HepG2 (cell line): ENCODE results near the gene TEKT5. TPM values are rescaled to one million over a fixed set of nuclear protein-coding genes. Genes with fewer than 3 reads are reported as not detected.

ENCODE experiments used
- ADNP ChIP-seq: sonication (generic); formaldehyde crosslinking; IDR thresholded peaks from 2 replicates; pipeline ENCODE4 v1.4.0; 2020; ENCODE audit warnings: missing genetic modification reagents
- BHLHE40 ChIP-seq: IDR thresholded peaks from 2 replicates; pipeline ENCODE4 v1.6.1; 2011; ENCODE audit warnings: low read length, improper control_type of control experiment
- CCAR2 ChIP-seq: fragments of 200-400 bp; formaldehyde crosslinking; optimal IDR thresholded peaks from 2 replicates; pipeline ENCODE3; 2018; ENCODE audit warnings: low read depth, mild to moderate bottlenecking, low read length, moderate library complexity
- FOXA1 ChIP-seq, 2 experiments: fragments of 450-650 bp in 1 of 2; sonication (generic) in 1 of 2; formaldehyde crosslinking in 1 of 2; IDR thresholded peaks; 2 replicates each; pipeline versions ENCODE4 v1.4.0 to v1.6.1; 2016 to 2020; ENCODE audit warnings: missing genetic modification reagents in 1 of 2
- HOXA3 ChIP-seq: sonication (generic); formaldehyde crosslinking; IDR thresholded peaks from 2 replicates; pipeline ENCODE4 v1.5.0; 2020; ENCODE audit warnings: missing genetic modification reagents
- MTA1 ChIP-seq: sonication (generic); formaldehyde crosslinking; IDR thresholded peaks from 2 replicates; pipeline ENCODE4 v1.4.0; 2020; ENCODE audit warnings: missing genetic modification reagents, mild to moderate bottlenecking, borderline replicate concordance
- MTERF4 ChIP-seq: sonication (generic); formaldehyde crosslinking; IDR thresholded peaks from 2 replicates; pipeline ENCODE4 v1.8.0; 2023; ENCODE audit warnings: mild to moderate bottlenecking, missing genetic modification reagents
- NCOA2 ChIP-seq: sonication (generic); formaldehyde crosslinking; IDR thresholded peaks from 2 replicates; pipeline ENCODE4 v1.8.0; 2022; ENCODE audit warnings: inconsistent platforms
- SMAD9 ChIP-seq: sonication (generic); formaldehyde crosslinking; IDR thresholded peaks from 2 replicates; pipeline ENCODE4 v1.5.1; 2020; ENCODE audit warnings: mild to moderate bottlenecking, missing genetic modification reagents
- TCF12 ChIP-seq, 2 experiments: fragments of 450-650 bp in 1 of 2; sonication (generic) in 1 of 2; formaldehyde crosslinking in 1 of 2; IDR thresholded peaks; 2 replicates each; pipeline versions ENCODE4 v1.6.1 to v1.8.0; 2017 to 2022; ENCODE audit warnings: antibody characterized with exemption in 1 of 2, mild to moderate bottlenecking in 1 of 2, missing genetic modification reagents in 1 of 2, moderate library complexity in 1 of 2
- ZFP90 ChIP-seq: sonication (generic); formaldehyde crosslinking; IDR thresholded peaks from 2 replicates; pipeline ENCODE4 v1.8.0; 2022; ENCODE audit warnings: missing genetic modification reagents, mild to moderate bottlenecking, inconsistent platforms, borderline replicate concordance
- ZMYM4 ChIP-seq: sonication (generic); formaldehyde crosslinking; IDR thresholded peaks from 2 replicates; pipeline ENCODE4 v1.8.1; 2023; ENCODE audit warnings: mild to moderate bottlenecking, missing genetic modification reagents
- ZNF207 ChIP-seq: fragments of 450-650 bp; IDR thresholded peaks from 2 replicates; pipeline ENCODE4 v1.6.1; 2016; ENCODE audit warnings: antibody characterized with exemption, borderline replicate concordance
- ZNF280B ChIP-seq: sonication (generic); formaldehyde crosslinking; IDR thresholded peaks from 2 replicates; pipeline ENCODE4 v1.5.0; 2020; ENCODE audit warnings: missing genetic modification reagents, mild to moderate bottlenecking, borderline replicate concordance
- ZNF318 ChIP-seq: sonication (generic); formaldehyde crosslinking; IDR thresholded peaks from 2 replicates; pipeline ENCODE4 v1.4.0; 2020; ENCODE audit warnings: mild to moderate bottlenecking, missing genetic modification reagents
- ZNF567 ChIP-seq: sonication (generic); formaldehyde crosslinking; IDR thresholded peaks from 2 replicates; pipeline ENCODE4 v1.8.1; 2023; ENCODE audit warnings: mild to moderate bottlenecking, missing genetic modification reagents, borderline replicate concordance
- ZNF615 ChIP-seq: sonication (generic); formaldehyde crosslinking; IDR thresholded peaks from 2 replicates; pipeline ENCODE4 v1.5.0; 2020; ENCODE audit warnings: mild to moderate bottlenecking, missing genetic modification reagents, borderline replicate concordance
- ZNF724P ChIP-seq: sonication (generic); formaldehyde crosslinking; IDR thresholded peaks from 2 replicates; pipeline ENCODE4 v1.8.0; 2022; ENCODE audit warnings: missing genetic modification reagents, borderline replicate concordance
- ZSCAN30 ChIP-seq: sonication (generic); formaldehyde crosslinking; IDR thresholded peaks from 2 replicates; pipeline ENCODE4 v1.5.0; 2020; ENCODE audit warnings: mild to moderate bottlenecking, missing genetic modification reagents
- polyA plus RNA-seq, 8 experiments: library from polyadenylated mRNA; depleted of rRNA in 3 of 8; stranded (reverse) in 7 of 8; unstranded in 1 of 8; fragments of >200 nt; fragmentation: Illumina TruSeq in 4 of 8; extraction: Trizol in 4 of 8; gene quantifications; 2 replicates each; pipeline versions ENCODE4 v1.2.1 to v1.2.3, GENCODE V29; 2011 to 2016; ENCODE audit warnings: low read depth in 4 of 8, missing spikeins in 1 of 8, mixed read lengths in 1 of 8; ENCODE audit not compliant: insufficient read depth in 1 of 8
- total RNA-seq, 5 experiments: library from RNA; depleted of rRNA; stranded (reverse); fragments of >200 nt; fragmentation: Illumina TruSeq; extraction: Trizol; gene quantifications; 2 replicates each; pipeline ENCODE4 v1.2.3, GENCODE V29; 2016; ENCODE audit warnings: low read depth in 1 of 5

Gene TEKT5
- total and polyA plus RNA-seq, 2 of the 13 experiments (the other 11 are each of a cell fraction or from before 2014, with no cell fraction given): 0.16 TPM; not detected in 1

- TF ChIP-seq ZNF318 (no peak), TCF12 (IDR thresholded peaks at IDR 0.05) (no peak), TCF12 (CRISPR knock-in tag; IDR thresholded peaks at IDR 0.05) (no peak), ADNP (no peak), SMAD9 (CRISPR knock-in tag) (no peak), CCAR2 (no peak), MTERF4 (CRISPR knock-in tag) (no peak; the same call in 1 of the 2 replicates), ZNF207 (no peak), ZSCAN30 (CRISPR knock-in tag) (peak; percentile 54; the same call in 1 of the 2 replicates), ZNF567 (CRISPR knock-in tag) (no peak), ZNF280B (CRISPR knock-in tag) (no peak), MTA1 (CRISPR knock-in tag) (no peak), ZNF724P (peak; percentile 20; the same call in 1 of the 2 replicates), NCOA2 (CRISPR knock-in tag) (peak; percentile 33; the same call in 1 of the 2 replicates), ZMYM4 (CRISPR knock-in tag) (peak; percentile 40; the same call in 1 of the 2 replicates), ZFP90 (CRISPR knock-in tag) (0 out of 2 replicates have a peak, but pooled peaks have one; percentile 39), BHLHE40 (no peak), ZNF615 (CRISPR knock-in tag) (no peak), HOXA3 (CRISPR knock-in tag) (peak; percentile 57), FOXA1 (IDR thresholded peaks at IDR 0.05) (no peak), FOXA1 (CRISPR knock-in tag; IDR thresholded peaks at IDR 0.05) (peak; percentile 47)
These were observed 26.2 kb downstream of the TEKT5 start (continued) for GRCh38 chr16:10668322-10669045.
